Smooth muscle cell (in vitro differentiated cells): ENCODE results near the gene RFC4. TPM values are rescaled to one million over a fixed set of nuclear protein-coding genes. Genes with fewer than 3 reads are reported as not detected.

ENCODE experiments used
- DNase-seq: peaks from one replicate; lab custom pipeline; 2025; ENCODE audit not compliant: unreplicated experiment; lab: John Stamatoyannopoulos, UW
- H2AFZ ChIP-seq: fragments of 200-600 bp; sonication (generic); 2 replicates; pipeline ENCODE4 v1.6.0; 2016; ENCODE audit warnings: antibody characterized with exemption, low read depth, mild to moderate bottlenecking
- H3F3A ChIP-seq: fragments of 200-600 bp; sonication (generic); 2 replicates; pipeline ENCODE4 v1.6.0; 2017; ENCODE audit warnings: antibody characterized with exemption, low read depth
- H3K27ac ChIP-seq: fragments of 200-600 bp; sonication (generic); 2 replicates; pipeline ENCODE4 v1.5.1; 2016; ENCODE audit warnings: low read depth, mild to moderate bottlenecking
- H3K27me3 ChIP-seq: fragments of 200-600 bp; sonication (generic); 2 replicates; pipeline ENCODE4 v1.6.1; 2016; ENCODE audit warnings: low read depth, mild to moderate bottlenecking
- H3K36me3 ChIP-seq: fragments of 200-600 bp; sonication (generic); 2 replicates; pipeline ENCODE4 v1.5.1; 2016; ENCODE audit warnings: low read depth
- H3K4me1 ChIP-seq: fragments of 200-600 bp; sonication (generic); 2 replicates; pipeline ENCODE4 v1.5.1; 2016; ENCODE audit warnings: low read depth
- H3K4me2 ChIP-seq: fragments of 200-600 bp; sonication (generic); 2 replicates; pipeline ENCODE4 v1.6.0; 2016; ENCODE audit warnings: mild to moderate bottlenecking
- H3K4me3 ChIP-seq: fragments of 200-600 bp; sonication (generic); 2 replicates; pipeline ENCODE4 v1.5.1; 2016; ENCODE audit warnings: mild to moderate bottlenecking
- H3K79me2 ChIP-seq: fragments of 200-600 bp; sonication (generic); 2 replicates; pipeline ENCODE4 v1.6.0; 2016; ENCODE audit warnings: low read depth, mild to moderate bottlenecking
- H3K9ac ChIP-seq: fragments of 200-600 bp; sonication (generic); 2 replicates; pipeline ENCODE4 v1.6.0; 2016; ENCODE audit warnings: low read depth
- H3K9me3 ChIP-seq: fragments of 200-600 bp; sonication (generic); replicated peaks from 2 replicates; pipeline ENCODE4 v1.5.1; 2016; ENCODE audit warnings: low read depth
- H4K20me1 ChIP-seq: fragments of 200-600 bp; sonication (generic); 2 replicates; pipeline ENCODE4 v1.6.0; 2016; ENCODE audit warnings: low read depth
- CTCF ChIP-seq: fragments of 200-600 bp; sonication (generic); IDR thresholded peaks from 2 replicates; pipeline ENCODE4 v1.5.1; 2017; ENCODE audit warnings: borderline replicate concordance, mild to moderate bottlenecking, antibody characterized with exemption; ENCODE audit not compliant: insufficient read depth, poor library complexity, severe bottlenecking
- WGBS: methylation state at CpG from one replicate; pipeline ENCODE4 v1.1.7; 2016; ENCODE audit warnings: low lambda C conversion rate; 5-methylcytosine and 5-hydroxymethylcytosine counted together
- polyA plus RNA-seq: library from polyadenylated mRNA; unstranded; fragments of >200 nt; fragmentation: Nextera tagmentation; extraction: Ambion mirVana; gene quantifications from 2 replicates; pipeline ENCODE4 v1.2.1, GENCODE V29; 2016
- total RNA-seq: library from RNA; depleted of rRNA; stranded (reverse); fragments of >200 nt; gene quantifications from 2 replicates; pipeline ENCODE4 v1.2.3, GENCODE V29; 2014

Gene RFC4
- total and polyA plus RNA-seq, 2 experiments from 2014 or later, result 27.8 to 45.5 TPM

- Histone ChIP-seq H4K20me1 (peaks cover 68% of the 10 kb centered on the region), H3K27ac (peak overlapping the region; percentile 6), H3K36me3 (peaks cover 18% of the 10 kb centered on the region), H3F3A (peaks cover 70% of the 10 kb centered on the region), H3K9ac (no peak overlapping the region), H3K79me2 (peaks cover 27% of the 10 kb centered on the region), H3K4me3 (no peak overlapping the region), H2AFZ (no peak overlapping the region), H3K4me1 (peaks cover 30% of the 10 kb centered on the region), H3K27me3 (no peaks in the 10 kb centered on the region), H3K9me3 (no peaks in the 10 kb centered on the region), H3K4me2 (no peak overlapping the region)
- WGBS, result 57% methylated on average over 4 of the region's 4 CpGs
- TF ChIP-seq CTCF, result no peak
- DNase-seq, result no peak
Measured at GRCh38 chr3:186789554-186790260, 16.6 kb downstream of the RFC4 start.

- peaks cover 37% of the 10 kb centered on the region for H3K79me2 ChIP-seq
- peaks cover 30% of the 10 kb centered on the region for H3K4me1 ChIP-seq
- no peak for TF ChIP-seq CTCF
- H3F3A ChIP-seq, result peaks cover 76% of the 10 kb centered on the region
- peaks cover 18% of the 10 kb centered on the region for H3K36me3 ChIP-seq
- peak overlapping the region; percentile 91 for H3K4me2 ChIP-seq
- no peak overlapping the region for H2AFZ ChIP-seq
- peak overlapping the region; percentile 99 for H3K27ac ChIP-seq
- no peak for DNase-seq
- no peak overlapping the region for H3K9ac ChIP-seq
- 82% methylated on average over 13 of the region's 13 CpGs for WGBS
- no peaks in the 10 kb centered on the region for H3K9me3 ChIP-seq
- H3K27me3 ChIP-seq, result no peaks in the 10 kb centered on the region
- H3K4me3 ChIP-seq, result no peak overlapping the region
- peaks cover 77% of the 10 kb centered on the region for H4K20me1 ChIP-seq
Measured at GRCh38 chr3:186788482-186789370, 17.6 kb downstream of the RFC4 start.

- H3K9me3 ChIP-seq, result no peaks in the 10 kb centered on the region
- no peaks in the 10 kb centered on the region for H3K27me3 ChIP-seq
- 92% methylated on average over 15 of the region's 15 CpGs for WGBS
- peak overlapping the region; percentile 91 for H3K4me2 ChIP-seq
- H3K4me1 ChIP-seq, result peaks cover 30% of the 10 kb centered on the region
- H3K9ac ChIP-seq, result no peak overlapping the region
- H3K36me3 ChIP-seq, result peaks cover 18% of the 10 kb centered on the region
- no peak overlapping the region for H2AFZ ChIP-seq
- peaks cover 70% of the 10 kb centered on the region for H3F3A ChIP-seq
- no peak for TF ChIP-seq CTCF
- peak overlapping the region; percentile 79 for H3K4me3 ChIP-seq
- H3K79me2 ChIP-seq, result peaks cover 40% of the 10 kb centered on the region
- DNase-seq, result no peak
- H4K20me1 ChIP-seq, result peaks cover 79% of the 10 kb centered on the region
- H3K27ac ChIP-seq, result peak overlapping the region; percentile 99
Measured at GRCh38 chr3:186787642-186788481, 18.4 kb downstream of the RFC4 start.
